H1 (cell line): ENCODE results near the gene MANEAL. TPM values are rescaled to one million over a fixed set of nuclear protein-coding genes. Genes with fewer than 3 reads are reported as not detected.

Experiments used
- CTCF ChIA-PET: fragments of 300-600 bp; sonication (Branson Sonifier 250); formaldehyde crosslinking; loops from one replicate; lab custom pipeline; 2021; ENCODE audit not compliant: partially characterized antibody; lab: Charles Lee
- POLR2A ChIA-PET: fragments of 300-600 bp; sonication (Branson Sonifier 250); formaldehyde crosslinking; loops from one replicate; lab custom pipeline; 2021; ENCODE audit warnings: inconsistent platforms; ENCODE audit not compliant: partially characterized antibody; lab: Charles Lee
- DNase-seq, 2 experiments: peaks; one replicate each; pipeline versions ENCODE4 v3.0.0 to v3.0.0-alpha.2; 2010 to 2022; ENCODE audit warnings: low spot score in 2 of 2, low read depth in 1 of 2, mixed read lengths in 1 of 2
- FAIRE-seq: peaks from 2 replicates; lab custom pipeline; 2011; peaks lifted over from hg19 to GRCh38; lab: Jason Lieb, UNC
- H2AFZ ChIP-seq: 2 replicates; pipeline ENCODE4 v1.8.1; 2012; ENCODE audit warnings: low read length, inconsistent platforms
- H2AK5ac ChIP-seq: 2 replicates; pipeline ENCODE4 v1.6.1; 2013; ENCODE audit warnings: low read depth, low read length
- H2BK120ac ChIP-seq: replicated peaks from 2 replicates; pipeline ENCODE3; 2013; ENCODE audit warnings: low read depth, low read length, inconsistent platforms
- H2BK12ac ChIP-seq: 2 replicates; pipeline ENCODE4 v1.6.1; 2013; ENCODE audit warnings: low read depth, low read length
- H2BK15ac ChIP-seq: 2 replicates; pipeline ENCODE4 v1.6.1; 2013; ENCODE audit warnings: low read length
- H2BK20ac ChIP-seq: 2 replicates; pipeline ENCODE4 v1.6.1; 2013; ENCODE audit warnings: low read length
- H2BK5ac ChIP-seq: 2 replicates; pipeline ENCODE4 v1.6.1; 2013; ENCODE audit warnings: low read depth, low read length
- H3K14ac ChIP-seq: 2 replicates; pipeline ENCODE4 v1.6.1; 2013; ENCODE audit warnings: inconsistent platforms; ENCODE audit not compliant: insufficient read length
- H3K18ac ChIP-seq: 2 replicates; pipeline ENCODE4 v1.6.1; 2013; ENCODE audit warnings: low read length; ENCODE audit errors: extremely low read depth
- H3K23ac ChIP-seq: 2 replicates; pipeline ENCODE4 v1.6.1; 2013; ENCODE audit warnings: inconsistent platforms; ENCODE audit not compliant: insufficient read length
- H3K23me2 ChIP-seq: 2 replicates; pipeline ENCODE4 v1.6.1; 2013; ENCODE audit warnings: low read depth, low read length
- H3K27ac ChIP-seq: 2 replicates; pipeline ENCODE4 v1.6.1; 2011; ENCODE audit warnings: low read depth, low read length, inconsistent platforms
- H3K27me3 ChIP-seq, 4 experiments: replicated peaks in 1 of 4; 1 replicate in 1 of 4; 2 replicates in 3 of 4; pipeline versions ENCODE4 v1.6.1 to v1.8.1; 2011 to 2013; ENCODE audit warnings: low read length in 3 of 4, mild to moderate bottlenecking in 3 of 4, inconsistent platforms in 2 of 4, mixed read lengths in 2 of 4, moderate library complexity in 1 of 4; ENCODE audit not compliant: control insufficient read depth in 3 of 4, insufficient read depth in 3 of 4; ENCODE audit errors: extremely low read depth in 1 of 4
- H3K36me3 ChIP-seq, 4 experiments: 2 replicates each; pipeline versions ENCODE4 v1.6.1 to v1.8.1; 2011 to 2013; ENCODE audit warnings: mild to moderate bottlenecking in 4 of 4, low read length in 3 of 4, moderate library complexity in 2 of 4, control low read depth in 1 of 4, inconsistent platforms in 1 of 4; ENCODE audit not compliant: insufficient read depth in 4 of 4, control insufficient read depth in 2 of 4
- H3K4ac ChIP-seq: replicated peaks from 2 replicates; pipeline ENCODE3; 2013; ENCODE audit warnings: low read length, low read depth, mixed read lengths, inconsistent platforms; ENCODE audit not compliant: insufficient read length
- H3K4me1 ChIP-seq, 4 experiments: replicated peaks in 1 of 4; 1 replicate in 1 of 4; 2 replicates in 3 of 4; pipeline versions ENCODE4 v1.6.1 to v1.8.1; 2011 to 2013; ENCODE audit warnings: low read length in 3 of 4, inconsistent platforms in 2 of 4, mixed read lengths in 1 of 4; ENCODE audit not compliant: insufficient read depth in 4 of 4, control insufficient read depth in 3 of 4
- H3K4me2 ChIP-seq, 2 experiments: 2 replicates each; pipeline versions ENCODE4 v1.6.1 to v1.8.1; 2011 to 2013; ENCODE audit warnings: low read depth in 2 of 2, low read length in 2 of 2, control low read depth in 1 of 2, inconsistent platforms in 1 of 2, mild to moderate bottlenecking in 1 of 2; ENCODE audit not compliant: insufficient read depth in 1 of 2
- H3K4me3 ChIP-seq, 4 experiments: fragments of 200-600, 300-600 bp in 1 of 4; sonication (generic), shearing (Covaris generic), sonication (Bioruptor Twin) in 1 of 4; 2 replicates each; pipeline versions ENCODE4 v1.5.1 to v1.8.1; 2011 to 2016; ENCODE audit warnings: low read length in 4 of 4, low read depth in 3 of 4, control low read depth in 2 of 4, inconsistent platforms in 2 of 4, mild to moderate bottlenecking in 2 of 4, mixed read lengths in 1 of 4, moderate library complexity in 1 of 4; ENCODE audit not compliant: insufficient read depth in 2 of 4; ENCODE audit errors: extremely low read depth in 1 of 4
- H3K56ac ChIP-seq: replicated peaks from 2 replicates; pipeline ENCODE3; 2013; ENCODE audit warnings: low read depth, mild to moderate bottlenecking, mixed read lengths, low read length, inconsistent platforms; ENCODE audit not compliant: insufficient read length
- H3K79me1 ChIP-seq: 2 replicates; pipeline ENCODE4 v1.6.1; 2013; ENCODE audit warnings: low read depth, low read length, control low read depth
- H3K79me2 ChIP-seq, 2 experiments: 2 replicates each; pipeline versions ENCODE4 v1.6.1 to v1.8.1; 2012 to 2013; ENCODE audit warnings: low read length in 2 of 2, mild to moderate bottlenecking in 2 of 2, inconsistent platforms in 1 of 2; ENCODE audit not compliant: insufficient read depth in 2 of 2, control insufficient read depth in 1 of 2
- H3K9ac ChIP-seq, 4 experiments: replicated peaks in 1 of 4; 1 replicate in 1 of 4; 2 replicates in 3 of 4; pipeline versions ENCODE4 v1.6.1 to v1.8.1; 2011 to 2013; ENCODE audit warnings: low read depth in 3 of 4, low read length in 3 of 4, control low read depth in 2 of 4, mild to moderate bottlenecking in 2 of 4, moderate library complexity in 2 of 4, inconsistent platforms in 1 of 4; ENCODE audit errors: extremely low read depth in 1 of 4
- H3K9me3 ChIP-seq, 2 experiments: 2 replicates each; pipeline versions ENCODE4 v1.6.1 to v1.8.1; 2012 to 2013; ENCODE audit warnings: mild to moderate bottlenecking in 2 of 2, moderate library complexity in 2 of 2, control low read depth in 1 of 2, inconsistent platforms in 1 of 2, low read depth in 1 of 2, low read length in 1 of 2, mixed read lengths in 1 of 2; ENCODE audit not compliant: insufficient read depth in 2 of 2
- H4K20me1 ChIP-seq, 2 experiments: replicated peaks in 1 of 2; 2 replicates each; pipeline versions ENCODE3 to v1.8.1; 2011 to 2013; ENCODE audit warnings: inconsistent platforms in 2 of 2, low read length in 2 of 2, mild to moderate bottlenecking in 1 of 2; ENCODE audit not compliant: insufficient read depth in 2 of 2, control insufficient read depth in 1 of 2
- H4K5ac ChIP-seq: 2 replicates; pipeline ENCODE4 v1.6.1; 2013; ENCODE audit warnings: low read length, low read depth, mixed read lengths, inconsistent platforms; ENCODE audit not compliant: insufficient read length
- H4K8ac ChIP-seq: 2 replicates; pipeline ENCODE4 v1.8.0; 2013; ENCODE audit warnings: mild to moderate bottlenecking, moderate library complexity, low read length, inconsistent platforms; ENCODE audit not compliant: insufficient read depth; ENCODE audit errors: extremely low read depth
- H4K91ac ChIP-seq: replicated peaks from 2 replicates; pipeline ENCODE3; 2013; ENCODE audit warnings: low read length, mixed read lengths, inconsistent platforms; ENCODE audit not compliant: insufficient read length
- CREB1 ChIP-seq: IDR thresholded peaks from 2 replicates; pipeline ENCODE4 v1.6.1; 2012; ENCODE audit warnings: inconsistent platforms
- FOSL1 ChIP-seq: IDR thresholded peaks from 2 replicates; pipeline ENCODE4 v1.6.1; 2011; ENCODE audit warnings: mild to moderate bottlenecking, low read depth, low read length, moderate library complexity; ENCODE audit not compliant: insufficient read depth
- KDM1A ChIP-seq: fragments of 200-600, 300-600 bp; sonication (generic); IDR thresholded peaks from 2 replicates; pipeline ENCODE4 v1.7.1; 2016; ENCODE audit warnings: mild to moderate bottlenecking, low read length, borderline replicate concordance
- MAFK ChIP-seq: IDR thresholded peaks from 2 replicates; pipeline ENCODE4 v1.6.1; 2012; ENCODE audit warnings: low read depth, mild to moderate bottlenecking, improper control_type of control experiment, low read length
- MAX ChIP-seq: IDR thresholded peaks from 2 replicates; pipeline ENCODE4 v1.6.1; 2012; ENCODE audit warnings: inconsistent platforms
- PHF8 ChIP-seq: fragments of 200-600 bp; sonication (generic); conservative IDR thresholded peaks from 2 replicates; pipeline ENCODE4 v1.7.1; 2012; ENCODE audit warnings: low read depth, mild to moderate bottlenecking, inconsistent platforms, low read length, moderate library complexity
- RNF2 ChIP-seq: fragments of 200-900, 300-1000 bp; sonication (generic); IDR thresholded peaks from 2 replicates; pipeline ENCODE4 v1.7.1; 2016; ENCODE audit warnings: borderline replicate concordance, low read depth, mild to moderate bottlenecking, antibody characterized with exemption, low read length; ENCODE audit not compliant: poor library complexity, severe bottlenecking; ENCODE audit errors: missing control alignments
- RXRA ChIP-seq: IDR thresholded peaks from 2 replicates; pipeline ENCODE4 v1.6.1; 2011; ENCODE audit warnings: low read depth, mild to moderate bottlenecking, low read length, moderate library complexity; ENCODE audit not compliant: insufficient read depth
- SAP30 ChIP-seq: fragments of 300-600 bp; sonication (generic); IDR thresholded peaks from 2 replicates; pipeline ENCODE4 v1.7.1; 2012; ENCODE audit warnings: low read length, moderate library complexity, mild to moderate bottlenecking, inconsistent platforms; ENCODE audit not compliant: insufficient read depth, insufficient replicate concordance
- SIRT6 ChIP-seq: IDR thresholded peaks from one replicate; pipeline ENCODE4 v1.7.1; 2012; ENCODE audit warnings: low read length, inconsistent platforms
- SIX5 ChIP-seq: IDR thresholded peaks from 2 replicates; pipeline ENCODE4 v1.6.1; 2011; ENCODE audit warnings: mild to moderate bottlenecking, low read depth, low read length
- TAF1 ChIP-seq: IDR thresholded peaks from 2 replicates; pipeline ENCODE4 v1.6.1; 2011; ENCODE audit warnings: mild to moderate bottlenecking, low read depth, low read length
- TAF7 ChIP-seq: optimal IDR thresholded peaks from 2 replicates; pipeline ENCODE3; 2011; ENCODE audit warnings: low read depth, mild to moderate bottlenecking, inconsistent platforms, low read length, moderate library complexity, borderline replicate concordance
- WGBS, 2 experiments: shearing (Covaris generic) in 1 of 2; methylation state at CpG; one replicate each; pipeline versions ENCODE4 v1.1.6 to v1.1.7; 2013 to 2015; ENCODE audit warnings: low lambda C conversion rate in 2 of 2, mixed read lengths in 2 of 2, inconsistent platforms in 1 of 2, low coverage in 1 of 2, missing lambda C conversion rate in 1 of 2; ENCODE audit not compliant: insufficient replicate concordance in 2 of 2, insufficient coverage in 1 of 2, insufficient read length in 1 of 2; ENCODE audit errors: extremely low coverage in 1 of 2, missing lambda C conversion rate in 1 of 2; 5-methylcytosine and 5-hydroxymethylcytosine counted together
- polyA plus RNA-seq, 7 experiments: library from polyadenylated mRNA; depleted of rRNA in 3 of 7; stranded (reverse) in 5 of 7; unstranded in 2 of 7; fragments of >200 nt in 5 of 7; fragments of 200-250 nt in 2 of 7; gene quantifications; 1 replicate in 5 of 7; 2 replicates in 1 of 7; 4 replicates in 1 of 7; pipeline versions ENCODE4 v1.2.1 to v1.2.3, GENCODE V29; 2011 to 2013; ENCODE audit warnings: missing spikeins in 2 of 7, mixed read lengths in 2 of 7
- total RNA-seq: library from RNA; stranded (reverse); fragmentation: NEBNext Ultra II Directional; extraction: Animal tissue kit (Norgen Biotek cat#: 25700); gene quantifications from 2 replicates; pipeline ENCODE4 v1.2.1, GENCODE V29; 2021

Gene MANEAL
- total and polyA plus RNA-seq, 2 of the 8 experiments (the other 6 are each of a cell fraction or from before 2014, with no cell fraction given) = 4.8 to 7.2 TPM

GRCh38 chr1:37782491-37782890 is 11.2 kb upstream of the MANEAL start:
- Histone ChIP-seq H3K23me2 (no peaks in the 10 kb centered on the region), H2AK5ac (no peak overlapping the region), H3K4me2 (no peak overlapping the region), H3K27ac (no peak overlapping the region), H3K56ac (no peak overlapping the region), H3K14ac (no peak overlapping the region), H3K4me1 (no peaks in the 10 kb centered on the region), H3K9me3 (no peaks in the 10 kb centered on the region), H3K79me2 (no peaks in the 10 kb centered on the region), H3K9ac (no peak overlapping the region), H3K4ac (no peak overlapping the region), H2BK120ac (no peak overlapping the region), H3K4me3 (no peak overlapping the region), H2BK20ac (no peak overlapping the region), H3K79me1 (no peaks in the 10 kb centered on the region), H4K8ac (no peak overlapping the region), H3K36me3 (no peaks in the 10 kb centered on the region), H2BK15ac (no peak overlapping the region), H4K20me1 (no peaks in the 10 kb centered on the region), H3K27me3 (no peaks in the 10 kb centered on the region; a peak in 1 of 7 replicates), H3K23ac (no peak overlapping the region), H2AFZ (no peak overlapping the region), H2BK5ac (no peak overlapping the region), H4K91ac (no peak overlapping the region), H3K18ac (no peak overlapping the region), H4K5ac (no peak overlapping the region), H2BK12ac (no peak overlapping the region)
- DNase-seq (no peak), FAIRE-seq (no peak)
- 87% methylated on average over 17 of the region's 17 CpGs; no CpG with 5 or more reads in 1 of the 2 experiments for WGBS, 2 experiments
- POLR2A ChIA-PET = no interaction called here
- CTCF ChIA-PET = interaction anchor here (0.6 to 0.7 kb wide), 2 partner anchors 20 to 24 kb away, joined by 3 read pairs; no protein-coding TSS in a partner anchor
- TF ChIP-seq SIX5 (no peak), SIRT6 (no peak), TAF1 (no peak), MAX (no peak), PHF8 (no peak), RNF2 (no peak), KDM1A (no peak), SAP30 (no peak), TAF7 (no peak), CREB1 (no peak), RXRA (no peak), FOSL1 (no peak), MAFK (no peak)
